Fibroblast of lung (primary cell): ENCODE results near the gene STARD4. TPM values are rescaled to one million over a fixed set of nuclear protein-coding genes. Genes with fewer than 3 reads are reported as not detected.

Source experiments
- DNase-seq, 2 donors: peaks; one replicate each; pipeline versions ENCODE4 v3.0.0 to v3.0.0-alpha.2; 2010; ENCODE audit warnings: low read depth in 2 of 2
- H2AFZ ChIP-seq: 2 replicates; pipeline ENCODE4 v1.5.1; 2012; ENCODE audit warnings: low read length, control low read depth, inconsistent platforms
- H3K27ac ChIP-seq: 2 replicates; pipeline ENCODE4 v1.5.1; 2011; ENCODE audit warnings: low read length, control low read depth; ENCODE audit not compliant: insufficient read depth
- H3K27me3 ChIP-seq: 2 replicates; pipeline ENCODE4 v1.5.1; 2011; ENCODE audit warnings: mild to moderate bottlenecking, low read length; ENCODE audit not compliant: control insufficient read depth, insufficient read depth
- H3K36me3 ChIP-seq: 2 replicates; pipeline ENCODE4 v1.5.1; 2011; ENCODE audit warnings: low read length; ENCODE audit not compliant: control insufficient read depth, insufficient read depth
- H3K4me1 ChIP-seq: 2 replicates; pipeline ENCODE4 v1.5.1; 2011; ENCODE audit warnings: low read length; ENCODE audit not compliant: control insufficient read depth, insufficient read depth; ENCODE audit errors: extremely low read depth
- H3K4me2 ChIP-seq: 2 replicates; pipeline ENCODE4 v1.5.1; 2011; ENCODE audit warnings: low read length, control low read depth; ENCODE audit not compliant: insufficient read depth; ENCODE audit errors: extremely low read depth
- H3K4me3 ChIP-seq, 4 experiments: fragments of 200-600 bp in 1 of 4; sonication (generic) in 1 of 4; replicated peaks in 1 of 4; 2 replicates each; pipeline ENCODE4 v1.5.1; 2011 to 2016; ENCODE audit warnings: low read length in 4 of 4, low read depth in 3 of 4, mild to moderate bottlenecking in 3 of 4, control low read depth in 2 of 4, inconsistent platforms in 1 of 4, mixed read lengths in 1 of 4; ENCODE audit not compliant: insufficient read depth in 1 of 4; ENCODE audit errors: control extremely low read depth in 1 of 4
- H3K79me2 ChIP-seq: 2 replicates; pipeline ENCODE4 v1.5.1; 2012; ENCODE audit warnings: mild to moderate bottlenecking, low read length, inconsistent platforms; ENCODE audit not compliant: control insufficient read depth, insufficient read depth
- H3K9ac ChIP-seq: 2 replicates; pipeline ENCODE4 v1.5.1; 2011; ENCODE audit warnings: mild to moderate bottlenecking, low read length, control low read depth; ENCODE audit not compliant: insufficient read depth
- H3K9me3 ChIP-seq: 2 replicates; pipeline ENCODE4 v1.5.1; 2012; ENCODE audit warnings: low read depth, low read length; ENCODE audit not compliant: control insufficient read depth, insufficient read depth
- H4K20me1 ChIP-seq: 2 replicates; pipeline ENCODE4 v1.5.1; 2011; ENCODE audit warnings: low read length; ENCODE audit not compliant: control insufficient read depth, insufficient read depth; ENCODE audit errors: extremely low read depth
- CTCF ChIP-seq, 2 donors: IDR thresholded peaks in 1 of 2; conservative IDR thresholded peaks in 1 of 2; 1 replicate in 1 of 2; 2 replicates in 1 of 2; pipeline ENCODE4 v1.5.1; 2011 to 2012; ENCODE audit warnings: low read length in 2 of 2, control low read depth in 1 of 2, inconsistent platforms in 1 of 2, low read depth in 1 of 2, mild to moderate bottlenecking in 1 of 2
- EZH2 ChIP-seq: IDR thresholded peaks from 2 replicates; pipeline ENCODE4 v1.5.1; 2012; ENCODE audit warnings: low read length, control low read depth, mild to moderate bottlenecking; ENCODE audit errors: missing control alignments
- polyA minus RNA-seq: library from RNA; depleted of rRNA, polyadenylated mRNA; stranded (reverse); fragments of >200 nt; gene quantifications from 2 replicates; pipeline ENCODE4 v1.2.3, GENCODE V29; 2011; ENCODE audit warnings: low replicate concordance
- polyA plus RNA-seq, 2 donors: library from polyadenylated mRNA; depleted of rRNA in 1 of 2; stranded (reverse) in 1 of 2; unstranded in 1 of 2; fragments of >200 nt; gene quantifications; 2 replicates each; pipeline ENCODE4 v1.2.1, GENCODE V29; 2011 to 2012; ENCODE audit warnings: missing spikeins in 1 of 2
- total RNA-seq: library from RNA; depleted of rRNA; stranded (reverse); fragments of >200 nt; gene quantifications from 2 replicates; pipeline ENCODE4 v1.2.1, GENCODE V29; 2014

The STARD4 gene, protein sequence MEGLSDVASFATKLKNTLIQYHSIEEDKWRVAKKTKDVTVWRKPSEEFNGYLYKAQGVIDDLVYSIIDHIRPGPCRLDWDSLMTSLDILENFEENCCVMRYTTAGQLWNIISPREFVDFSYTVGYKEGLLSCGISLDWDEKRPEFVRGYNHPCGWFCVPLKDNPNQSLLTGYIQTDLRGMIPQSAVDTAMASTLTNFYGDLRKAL
- total RNA-seq (88.6 and 154 TPM in 2 replicates), polyA plus RNA-seq (39.1 and 74.6 TPM in 2 replicates), polyA minus RNA-seq (15.7 and 42.7 TPM in 2 replicates)
- polyA plus RNA-seq (2012) = 32.6 and 53.1 TPM in 2 replicates

- H3K79me2 ChIP-seq = peaks cover 48% of the 10 kb centered on the region
- peak; percentile 97 to 98 for DNase-seq
- H3K27ac ChIP-seq = peak within 1 kb of the TSS; percentile 90
- peak within 1 kb of the TSS; percentile 98 for H3K4me2 ChIP-seq
- H2AFZ ChIP-seq = peak within 1 kb of the TSS; percentile 86
- H3K4me1 ChIP-seq = peaks cover 4% of the 10 kb centered on the region
- H3K4me3 ChIP-seq = peak within 1 kb of the TSS; percentile 84 to 92 (median 88)
- H3K36me3 ChIP-seq = no peaks in the 10 kb centered on the region
- peak within 1 kb of the TSS; percentile 95 for H3K9ac ChIP-seq
- H3K9me3 ChIP-seq = no peaks in the 10 kb centered on the region
- no peaks in the 10 kb centered on the region for H3K27me3 ChIP-seq
- H4K20me1 ChIP-seq = peaks cover 3% of the 10 kb centered on the region
- TF ChIP-seq CTCF (conservative IDR thresholded peaks at IDR 0.05 in 1 of 2, IDR thresholded peaks at IDR 0.05 in 1 of 2; ENCODE audit: low read depth in 1 of 2, low read length in 2 of 2) = no peak
- TF ChIP-seq EZH2 = no peak
These were observed at the start of gene STARD4 for GRCh38 chr5:111512375-111513130. TSS of gene STARD4 (minus strand) at chr5:111512535. CDS start at chr5:111507433, 5,102 bp downstream.

DNA sequence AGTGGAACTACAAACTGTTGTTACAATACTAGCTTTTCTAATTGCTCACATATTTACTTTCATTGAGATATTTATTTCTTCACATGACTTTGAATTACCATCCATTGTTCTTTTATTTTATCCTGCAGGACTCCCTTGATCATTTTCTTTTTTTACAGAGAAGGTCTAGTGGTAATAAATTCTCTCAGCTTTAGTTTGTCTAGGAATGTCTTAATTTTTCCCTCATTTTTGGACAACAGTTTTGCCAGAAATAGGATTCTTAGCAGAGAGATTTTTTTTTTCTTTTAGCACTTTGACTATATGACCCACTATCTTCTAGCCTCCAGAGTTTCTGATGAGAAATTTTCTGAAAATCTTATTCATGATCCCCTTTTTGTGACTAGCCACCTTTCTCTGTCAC, 47.3 kb upstream of the STARD4 start:
- Histone ChIP-seq H3K27ac (no peak overlapping the region), H3K27me3 (no peaks in the 10 kb centered on the region), H3K9ac (no peak overlapping the region), H4K20me1 (no peaks in the 10 kb centered on the region), H3K79me2 (no peaks in the 10 kb centered on the region), H2AFZ (no peak overlapping the region), H3K4me1 (no peaks in the 10 kb centered on the region), H3K9me3 (no peaks in the 10 kb centered on the region), H3K4me2 (no peak overlapping the region), H3K4me3 (no peak overlapping the region), H3K36me3 (no peaks in the 10 kb centered on the region)
- no peak for DNase-seq
- TF ChIP-seq EZH2 (no peak), CTCF (conservative IDR thresholded peaks at IDR 0.05 in 1 of 2, IDR thresholded peaks at IDR 0.05 in 1 of 2; ENCODE audit: low read depth in 1 of 2, low read length in 2 of 2) (no peak)

DNA sequence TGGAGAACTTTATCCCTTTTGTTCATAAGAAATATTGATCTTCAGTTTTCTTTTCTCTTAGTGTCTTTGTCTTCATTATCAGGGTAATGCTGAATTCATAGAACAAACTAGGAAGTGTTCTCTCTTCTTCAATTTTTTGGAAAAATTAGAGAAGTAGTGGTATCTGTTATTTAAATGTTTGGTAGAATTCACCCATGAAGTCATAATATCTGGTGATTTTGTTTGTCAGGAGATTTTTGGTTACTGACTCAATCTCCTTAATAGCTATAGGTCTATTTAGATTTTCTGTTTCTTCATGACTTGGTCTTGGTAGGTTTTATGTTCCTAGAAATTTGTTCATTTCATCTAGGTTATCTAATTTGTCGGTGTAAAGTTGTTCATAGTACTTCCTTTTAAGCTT, 45.4 kb upstream of the STARD4 start:
- no peak for TF ChIP-seq CTCF (conservative IDR thresholded peaks at IDR 0.05 in 1 of 2, IDR thresholded peaks at IDR 0.05 in 1 of 2; ENCODE audit: low read depth in 1 of 2, low read length in 2 of 2)
- no peak for TF ChIP-seq EZH2
- Histone ChIP-seq H3K27me3 (no peaks in the 10 kb centered on the region), H2AFZ (no peak overlapping the region), H3K4me2 (no peak overlapping the region), H3K4me1 (no peaks in the 10 kb centered on the region), H3K27ac (no peak overlapping the region), H3K4me3 (no peak overlapping the region), H3K79me2 (no peaks in the 10 kb centered on the region), H3K9ac (no peak overlapping the region), H3K9me3 (no peaks in the 10 kb centered on the region), H3K36me3 (no peaks in the 10 kb centered on the region), H4K20me1 (no peaks in the 10 kb centered on the region)
- DNase-seq = no peak
